WI38 (cell line): Measurements from ENCODE around the gene AGPAT2.

Experiments used
- H3K4me3 ChIP-seq: 2 replicates; pipeline ENCODE4 v1.5.1; 2011; ENCODE audit warnings: low read depth, mild to moderate bottlenecking, control low read depth, low read length
- TF ChIP-seq, protein P1 (sequence below): IDR thresholded peaks from 2 replicates; pipeline ENCODE4 v1.5.1; 2012; ENCODE audit warnings: low read depth, mild to moderate bottlenecking, control low read depth, low read length

AGPAT2 gene

DNA sequence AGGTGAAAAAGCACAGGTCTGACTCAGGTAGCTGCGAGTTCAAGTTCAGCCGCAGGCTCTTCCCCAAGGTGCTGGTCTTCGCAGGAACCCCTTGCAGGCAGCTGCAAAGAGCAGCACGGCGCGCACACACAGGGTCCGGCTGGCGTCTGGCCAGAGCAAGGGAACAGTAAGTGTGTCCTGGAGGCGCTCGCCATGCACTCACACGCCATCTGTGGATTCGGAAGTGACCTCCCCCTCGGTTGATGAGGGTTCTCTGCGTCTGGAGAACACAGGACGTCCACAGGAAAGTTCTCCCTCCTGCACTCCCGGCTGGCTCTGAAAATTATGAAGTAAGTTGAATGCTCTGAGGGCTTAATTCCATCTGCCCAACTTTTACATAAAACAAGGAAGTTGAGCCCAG, 38.5 kb downstream of the AGPAT2 start:
- TF ChIP-seq, protein P1, sequence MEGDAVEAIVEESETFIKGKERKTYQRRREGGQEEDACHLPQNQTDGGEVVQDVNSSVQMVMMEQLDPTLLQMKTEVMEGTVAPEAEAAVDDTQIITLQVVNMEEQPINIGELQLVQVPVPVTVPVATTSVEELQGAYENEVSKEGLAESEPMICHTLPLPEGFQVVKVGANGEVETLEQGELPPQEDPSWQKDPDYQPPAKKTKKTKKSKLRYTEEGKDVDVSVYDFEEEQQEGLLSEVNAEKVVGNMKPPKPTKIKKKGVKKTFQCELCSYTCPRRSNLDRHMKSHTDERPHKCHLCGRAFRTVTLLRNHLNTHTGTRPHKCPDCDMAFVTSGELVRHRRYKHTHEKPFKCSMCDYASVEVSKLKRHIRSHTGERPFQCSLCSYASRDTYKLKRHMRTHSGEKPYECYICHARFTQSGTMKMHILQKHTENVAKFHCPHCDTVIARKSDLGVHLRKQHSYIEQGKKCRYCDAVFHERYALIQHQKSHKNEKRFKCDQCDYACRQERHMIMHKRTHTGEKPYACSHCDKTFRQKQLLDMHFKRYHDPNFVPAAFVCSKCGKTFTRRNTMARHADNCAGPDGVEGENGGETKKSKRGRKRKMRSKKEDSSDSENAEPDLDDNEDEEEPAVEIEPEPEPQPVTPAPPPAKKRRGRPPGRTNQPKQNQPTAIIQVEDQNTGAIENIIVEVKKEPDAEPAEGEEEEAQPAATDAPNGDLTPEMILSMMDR, result no peak
- no peak overlapping the region for H3K4me3 ChIP-seq

DNA sequence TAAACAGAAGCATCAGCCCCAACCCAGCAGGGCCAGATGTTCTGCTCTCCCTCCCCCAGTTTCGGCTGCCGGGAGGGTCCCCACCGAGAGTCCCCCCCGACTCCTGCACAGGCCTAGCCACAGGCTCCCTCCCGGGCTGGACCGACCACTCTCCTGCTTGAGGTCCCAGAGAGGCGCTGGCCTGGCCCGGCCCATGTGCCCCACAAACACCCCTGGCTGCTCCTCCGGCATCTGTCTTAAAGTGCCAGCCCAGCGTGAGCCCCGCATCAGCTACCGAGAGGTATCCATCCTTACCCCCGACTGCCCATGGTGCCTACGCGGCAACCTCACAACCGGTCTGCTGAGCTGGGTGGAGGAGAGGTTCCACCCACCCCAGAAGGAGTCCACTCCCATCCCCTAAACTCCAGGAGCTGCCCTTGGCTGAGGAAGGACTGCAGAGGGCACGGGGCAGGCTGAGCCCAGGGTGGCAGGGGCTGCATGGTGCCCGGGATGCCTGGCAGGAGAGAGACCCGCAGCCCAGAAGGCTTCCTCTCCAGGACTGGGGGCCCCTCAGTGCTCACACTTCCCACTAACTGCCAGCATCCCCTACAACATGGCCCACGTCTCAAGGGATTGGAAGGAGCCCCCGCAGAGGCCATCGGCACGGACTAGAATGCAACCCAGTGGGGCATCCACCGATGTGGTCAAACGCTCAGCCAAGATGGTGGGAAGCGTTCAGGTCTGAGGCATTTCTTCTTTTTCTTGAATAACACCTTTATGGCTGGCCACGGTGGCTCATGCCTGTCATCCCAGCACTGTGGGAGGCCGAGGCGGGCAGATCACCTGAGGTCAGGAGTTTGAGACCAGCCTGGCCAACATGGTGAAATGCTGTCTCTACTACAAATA, 40.2 kb downstream of the AGPAT2 start:
- H3K4me3 ChIP-seq, result no peak overlapping the region
- TF ChIP-seq, protein P1, result no peak

DNA sequence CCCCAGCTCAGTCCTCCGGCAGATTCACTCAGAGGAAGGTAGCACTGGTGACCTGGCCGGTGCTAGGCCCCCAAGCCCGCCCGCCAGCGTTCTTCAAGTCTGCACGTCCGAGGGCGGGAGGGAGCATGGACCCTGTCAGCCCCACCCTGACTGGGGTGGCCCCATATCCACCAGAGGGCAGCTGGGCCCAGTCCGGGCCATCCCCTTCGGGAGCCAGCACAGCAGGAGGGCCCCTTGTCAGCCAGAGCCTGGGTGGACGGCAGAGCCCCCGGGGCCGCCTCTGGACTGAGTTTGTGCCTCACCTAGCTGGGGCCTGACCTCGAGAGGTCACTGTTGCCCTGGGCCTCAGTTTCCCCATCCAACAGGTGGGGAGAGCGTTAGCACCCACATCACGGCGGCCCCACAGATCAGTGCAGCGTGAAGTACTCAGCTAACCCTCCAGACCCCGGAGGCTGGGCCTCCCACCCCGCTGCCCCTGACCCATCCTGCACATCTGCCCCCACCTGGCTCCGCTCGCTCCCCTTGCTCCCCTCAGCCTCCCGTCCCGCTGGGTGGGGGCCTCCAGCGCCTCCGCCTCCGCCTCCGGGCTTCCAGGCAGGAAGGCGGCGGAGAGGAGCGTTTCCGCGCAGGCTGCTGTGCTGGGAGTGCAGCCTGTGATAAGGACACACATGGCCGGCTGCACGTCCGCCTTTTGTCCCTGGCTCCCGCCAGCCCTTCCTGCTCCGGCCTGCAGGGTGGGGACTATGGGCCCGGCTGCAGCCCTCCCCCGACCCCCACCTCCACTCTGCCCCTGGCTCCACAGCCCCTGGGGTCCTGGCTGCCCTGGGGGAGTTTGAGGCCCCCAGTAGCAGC, 41.1 kb downstream of the AGPAT2 start:
- H3K4me3 ChIP-seq, result no peak overlapping the region
- TF ChIP-seq, protein P1, result no peak

DNA sequence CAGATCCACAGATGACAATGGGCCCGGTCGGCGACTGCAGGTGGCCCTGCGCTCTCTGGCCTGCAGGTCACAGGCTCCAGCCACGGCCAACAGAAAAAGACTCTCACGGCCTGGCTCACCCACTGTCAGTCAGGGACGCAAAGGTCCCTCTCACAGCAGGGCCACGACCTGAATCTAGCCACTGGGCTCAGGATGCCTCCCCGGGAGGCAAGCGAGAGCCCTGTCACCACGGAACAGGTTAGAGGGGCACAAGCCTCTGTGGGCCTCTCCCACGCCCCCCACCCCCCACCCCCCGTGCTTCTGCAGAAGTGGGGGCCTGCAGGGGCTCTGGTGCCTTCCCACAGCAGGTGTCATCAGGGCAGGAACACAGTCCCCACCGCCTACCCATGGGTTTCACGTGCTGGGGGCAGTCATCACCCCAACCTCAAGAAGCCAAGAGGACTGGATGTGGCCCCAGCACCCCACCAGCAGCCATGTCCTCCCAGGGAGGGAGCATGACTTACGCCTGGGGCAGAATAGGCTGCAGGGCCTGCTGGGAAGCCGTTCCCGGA, 41.8 kb downstream of the AGPAT2 start:
- no peak overlapping the region for H3K4me3 ChIP-seq
- TF ChIP-seq, protein P1, result no peak

DNA sequence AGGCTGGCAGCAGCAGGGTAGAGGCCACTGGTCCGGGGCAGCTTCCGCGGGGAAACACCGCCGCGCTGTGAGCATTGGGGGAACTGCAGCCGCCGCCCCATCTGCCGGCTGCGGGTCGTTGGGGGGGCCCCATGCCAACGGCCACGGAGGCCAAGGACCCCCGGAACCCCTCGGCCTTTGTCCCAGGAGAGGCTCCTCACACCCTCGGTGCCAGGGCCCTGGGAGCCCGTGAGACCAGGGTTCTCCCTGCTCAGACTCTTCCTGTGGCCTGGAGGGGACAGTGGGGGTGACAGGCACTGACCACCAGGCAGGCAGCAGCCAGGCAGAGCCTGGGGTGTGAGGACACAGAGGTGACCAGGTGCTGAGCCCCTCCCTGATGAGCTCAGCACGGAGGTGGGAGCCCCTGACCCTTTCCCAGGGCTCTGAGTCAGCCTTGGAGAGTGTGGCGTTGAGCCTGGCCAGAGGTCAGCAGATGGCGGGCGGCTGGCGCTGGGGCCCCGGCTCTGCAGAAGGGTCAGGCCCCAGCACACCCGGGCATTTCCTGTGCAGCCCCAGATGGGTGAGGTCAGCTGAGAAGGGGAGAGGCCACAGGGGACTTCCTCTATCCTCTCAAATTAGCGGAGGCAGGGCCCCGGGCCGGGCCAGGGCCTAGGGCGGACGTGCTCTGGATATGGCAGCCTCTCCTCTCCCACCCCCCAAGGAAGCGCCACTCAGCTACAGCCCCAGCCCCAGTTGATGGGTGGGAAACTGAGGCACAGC, 42.5 kb downstream of the AGPAT2 start:
- H3K4me3 ChIP-seq, result no peak overlapping the region
- TF ChIP-seq, protein P1, result peak; percentile 90

DNA sequence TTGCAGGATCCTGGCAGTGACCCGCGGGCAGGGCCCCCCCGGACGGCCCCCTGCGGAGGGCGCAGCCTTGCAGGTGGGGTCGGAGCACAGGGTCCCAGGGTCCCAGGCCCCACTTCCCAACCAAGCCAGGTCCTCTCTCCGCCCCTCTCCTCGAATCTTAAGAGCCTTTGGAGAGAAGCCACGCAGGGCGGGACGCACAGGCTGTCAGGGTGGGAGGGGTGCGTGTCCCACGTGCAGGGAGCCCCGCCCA, 43.0 kb downstream of the AGPAT2 start:
- H3K4me3 ChIP-seq, result no peak overlapping the region

More for the DNA sequence above, 43.0 kb downstream of the AGPAT2 start:
- TF ChIP-seq, protein P1, result no peak
